Hepatocyte (in vitro differentiated cells): ENCODE data around the gene ARHGAP15. TPM values are rescaled to one million over a fixed set of nuclear protein-coding genes. Genes with fewer than 3 reads are reported as not detected.

Source experiments
- DNase-seq: peaks from one replicate; pipeline ENCODE4 v3.0.0-alpha.2; 2016; ENCODE audit warnings: low spot score
- H2AFZ ChIP-seq: fragments of 200-600 bp; sonication (generic); 2 replicates; pipeline ENCODE4 v1.6.0; 2016; ENCODE audit warnings: antibody characterized with exemption, mild to moderate bottlenecking
- H3K27ac ChIP-seq: fragments of 200-600 bp; sonication (generic); 2 replicates; pipeline ENCODE4 v1.5.1; 2016; ENCODE audit warnings: mild to moderate bottlenecking
- H3K27me3 ChIP-seq: fragments of 200-600 bp; sonication (generic); 2 replicates; pipeline ENCODE4 v1.6.1; 2016
- H3K36me3 ChIP-seq: fragments of 200-600 bp; sonication (generic); replicated peaks from 2 replicates; pipeline ENCODE4 v1.5.1; 2016; ENCODE audit warnings: low read depth; ENCODE audit not compliant: insufficient read depth
- H3K4me1 ChIP-seq: fragments of 200-600 bp; sonication (generic); 2 replicates; pipeline ENCODE4 v1.5.1; 2016; ENCODE audit warnings: mild to moderate bottlenecking, moderate library complexity; ENCODE audit not compliant: insufficient read depth
- H3K4me2 ChIP-seq: fragments of 200-600 bp; sonication (generic); 2 replicates; pipeline ENCODE4 v1.6.0; 2016
- H3K4me3 ChIP-seq: fragments of 200-600 bp; sonication (generic); 2 replicates; pipeline ENCODE4 v1.5.1; 2016; ENCODE audit warnings: mild to moderate bottlenecking
- H3K79me2 ChIP-seq: fragments of 200-600 bp; sonication (generic); 2 replicates; pipeline ENCODE4 v1.6.0; 2017; ENCODE audit warnings: mild to moderate bottlenecking
- H3K9me2 ChIP-seq: fragments of 200-600 bp; sonication (generic); replicated peaks from 2 replicates; pipeline ENCODE4 v1.6.0; 2017; ENCODE audit warnings: mild to moderate bottlenecking; ENCODE audit not compliant: insufficient read depth
- H3K9me3 ChIP-seq: fragments of 200-600 bp; sonication (generic); 2 replicates; pipeline ENCODE4 v1.5.1; 2016; ENCODE audit warnings: low read depth, mild to moderate bottlenecking
- H4K20me1 ChIP-seq: fragments of 200-600 bp; sonication (generic); 2 replicates; pipeline ENCODE4 v1.6.0; 2016; ENCODE audit warnings: mild to moderate bottlenecking; ENCODE audit not compliant: insufficient read depth, poor library complexity, severe bottlenecking
- CTCF ChIP-seq: fragments of 200-600 bp; sonication (generic); IDR thresholded peaks from 2 replicates; pipeline ENCODE4 v1.5.1; 2016; ENCODE audit warnings: antibody characterized with exemption, mild to moderate bottlenecking; ENCODE audit not compliant: poor library complexity
- EZH2 ChIP-seq: fragments of 200-600 bp; sonication (generic); IDR thresholded peaks from 2 replicates; pipeline ENCODE4 v1.6.1; 2016; ENCODE audit warnings: antibody characterized with exemption, mild to moderate bottlenecking, borderline replicate concordance
- EZH2phosphoT487 ChIP-seq: fragments of 200-600 bp; sonication (generic); IDR thresholded peaks from one replicate; pipeline ENCODE4 v1.6.1; 2018; ENCODE audit warnings: antibody characterized with exemption, mild to moderate bottlenecking, low read depth, moderate library complexity; ENCODE audit not compliant: unreplicated experiment, severe bottlenecking
- WGBS: methylation state at CpG from one replicate; pipeline ENCODE4 v1.1.6; 2016; ENCODE audit warnings: low lambda C conversion rate; ENCODE audit errors: missing lambda C conversion rate; 5-methylcytosine and 5-hydroxymethylcytosine counted together
- polyA plus RNA-seq: library from polyadenylated mRNA; unstranded; fragments of >200 nt; fragmentation: Nextera tagmentation; extraction: Ambion mirVana; gene quantifications from 2 replicates; pipeline ENCODE4 v1.2.1, GENCODE V29; 2016
- total RNA-seq: library from RNA; depleted of rRNA; stranded (reverse); fragments of >200 nt; gene quantifications from 2 replicates; pipeline ENCODE4 v1.2.3, GENCODE V29; 2014

The ARHGAP15 gene
- total and polyA plus RNA-seq, 2 experiments from 2014 or later, result 0.17 TPM; not detected in 1

- WGBS, result 86% methylated on average over 5 of the region's 5 CpGs
- H4K20me1 ChIP-seq, result no peaks in the 10 kb centered on the region
- H3K4me2 ChIP-seq, result no peak overlapping the region
- no peak overlapping the region for H3K4me3 ChIP-seq
- no peaks in the 10 kb centered on the region for H3K27me3 ChIP-seq
- TF ChIP-seq EZH2 (no peak), CTCF (no peak), EZH2phosphoT487 (no peak)
- no peak for DNase-seq
- H3K9me2 ChIP-seq, result no peaks in the 10 kb centered on the region
- H3K9me3 ChIP-seq, result no peaks in the 10 kb centered on the region
- H3K36me3 ChIP-seq, result no peaks in the 10 kb centered on the region
- no peaks in the 10 kb centered on the region for H3K79me2 ChIP-seq
- no peak overlapping the region for H3K27ac ChIP-seq
- no peak overlapping the region for H2AFZ ChIP-seq
- no peaks in the 10 kb centered on the region for H3K4me1 ChIP-seq
These were observed 311.3 kb downstream of the ARHGAP15 start for GRCh38 chr2:143440411-143441012.

GRCh38 chr2:143442193-143442592 is 313.0 kb downstream of the ARHGAP15 start:
- 91% methylated on average over 6 of the region's 6 CpGs for WGBS
- TF ChIP-seq CTCF (no peak), EZH2 (no peak), EZH2phosphoT487 (no peak)
- no peaks in the 10 kb centered on the region for H4K20me1 ChIP-seq
- no peaks in the 10 kb centered on the region for H3K27me3 ChIP-seq
- no peak for DNase-seq
- no peak overlapping the region for H3K4me3 ChIP-seq
- no peaks in the 10 kb centered on the region for H3K9me3 ChIP-seq
- no peaks in the 10 kb centered on the region for H3K9me2 ChIP-seq
- no peaks in the 10 kb centered on the region for H3K4me1 ChIP-seq
- no peak overlapping the region for H3K27ac ChIP-seq
- no peaks in the 10 kb centered on the region for H3K36me3 ChIP-seq
- H3K4me2 ChIP-seq, result no peak overlapping the region
- H2AFZ ChIP-seq, result no peak overlapping the region
- no peaks in the 10 kb centered on the region for H3K79me2 ChIP-seq

- Histone ChIP-seq H3K4me2 (no peak overlapping the region), H3K9me3 (no peaks in the 10 kb centered on the region), H3K9me2 (no peaks in the 10 kb centered on the region), H3K4me1 (no peaks in the 10 kb centered on the region), H3K27ac (no peak overlapping the region), H3K27me3 (no peaks in the 10 kb centered on the region), H4K20me1 (no peaks in the 10 kb centered on the region), H3K4me3 (no peak overlapping the region), H3K79me2 (no peaks in the 10 kb centered on the region), H3K36me3 (no peaks in the 10 kb centered on the region), H2AFZ (no peak overlapping the region)
- TF ChIP-seq EZH2phosphoT487 (no peak), CTCF (no peak)
- WGBS, result 65% methylated on average over 4 of the region's 4 CpGs
- peak; percentile 13 for DNase-seq
These were observed 322.5 kb downstream of the ARHGAP15 start for GRCh38 chr2:143451642-143452281.
